Neutrophil (primary cell): ENCODE measurements around the gene SFTPA2.

Experiments
- H3K27ac ChIP-seq: fragments of 200-600 bp; sonication (generic); 2 replicates; pipeline ENCODE4 v1.5.1; 2016; ENCODE audit warnings: mild to moderate bottlenecking, moderate library complexity
- H3K27me3 ChIP-seq: fragments of 200-600 bp; sonication (generic); 2 replicates; pipeline ENCODE4 v1.6.0; 2016; ENCODE audit warnings: mild to moderate bottlenecking
- H3K36me3 ChIP-seq: fragments of 200-600 bp; sonication (generic); 2 replicates; pipeline ENCODE4 v1.5.1; 2017
- H3K4me1 ChIP-seq, 2 experiments: fragments of 200-600 bp in 1 of 2; sonication (generic) in 1 of 2; 1 replicate in 1 of 2; 2 replicates in 1 of 2; pipeline versions ENCODE4 v1.5.1 to v1.6.1; 2013 to 2016; ENCODE audit warnings: low read depth in 1 of 2, low read length in 1 of 2, mild to moderate bottlenecking in 1 of 2, moderate library complexity in 1 of 2; ENCODE audit not compliant: control insufficient read depth in 1 of 2, insufficient read depth in 1 of 2
- H3K4me3 ChIP-seq, 2 experiments: fragments of 200-600 bp in 1 of 2; sonication (generic) in 1 of 2; 1 replicate in 1 of 2; 2 replicates in 1 of 2; pipeline ENCODE4 v1.5.1; 2013 to 2016; ENCODE audit warnings: low read depth in 1 of 2, low read length in 1 of 2, mild to moderate bottlenecking in 1 of 2, moderate library complexity in 1 of 2
- H3K9me3 ChIP-seq: fragments of 200-600 bp; sonication (generic); 2 replicates; pipeline ENCODE4 v1.5.1; 2016
- CTCF ChIP-seq: fragments of 200-600 bp; sonication (generic); IDR thresholded peaks from 2 replicates; pipeline ENCODE4 v1.5.1; 2016; ENCODE audit warnings: antibody characterized with exemption

SFTPA2 gene

GRCh38 chr10:79560160-79560709, at the start of gene SFTPA2:
Gene SFTPA2 (minus strand): TSS chr10:79560407. CDS start chr10:79559483, 924 bp downstream.
- Histone ChIP-seq H3K27ac (no peak within 1 kb of the TSS), H3K36me3 (no peaks in the 10 kb centered on the region), H3K9me3 (no peaks in the 10 kb centered on the region), H3K27me3 (peaks cover 19% of the 10 kb centered on the region), H3K4me1 (no peaks in the 10 kb centered on the region), H3K4me3 (no peak within 1 kb of the TSS)
- TF ChIP-seq CTCF: no peak

DNA sequence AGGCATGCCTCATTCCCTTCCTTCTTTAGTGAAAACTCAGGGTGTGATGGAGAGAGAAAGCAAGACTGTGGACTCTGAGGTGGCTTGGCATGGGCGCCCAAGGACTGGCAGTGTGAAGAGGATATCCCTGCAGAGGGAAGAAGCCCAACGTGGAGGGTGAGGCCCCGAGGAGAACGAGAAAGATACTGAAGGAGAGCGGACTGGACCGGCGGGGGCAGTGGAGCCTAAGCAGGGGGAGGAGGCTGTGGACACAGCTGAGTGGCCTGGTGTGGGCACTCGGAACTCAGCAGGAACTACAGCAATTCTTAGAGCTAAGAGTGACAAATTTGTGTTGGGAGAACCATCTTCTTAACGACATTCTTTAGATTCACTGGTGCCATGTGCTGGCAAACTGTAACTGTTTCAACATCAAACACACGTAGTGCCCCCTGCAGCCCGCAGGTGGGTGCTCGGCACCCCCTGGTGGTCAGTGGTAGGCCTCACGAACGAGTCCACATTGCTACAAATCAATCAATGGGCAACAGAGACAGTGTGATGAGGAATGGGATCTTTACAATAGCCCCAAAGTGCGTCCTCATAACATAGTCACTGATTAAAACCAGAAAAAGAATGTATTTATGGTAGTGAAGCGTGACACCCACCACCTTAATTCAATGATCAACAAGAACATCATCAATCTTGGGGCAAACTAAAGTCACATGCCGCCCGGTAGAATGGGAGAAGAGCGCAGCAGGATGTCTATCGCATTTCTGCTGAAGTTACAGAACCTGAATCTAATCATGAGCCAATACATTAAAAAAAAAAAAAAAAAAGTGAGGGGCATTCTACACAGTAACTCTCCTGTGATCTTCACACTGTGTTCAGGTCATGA, 48.5 kb upstream of the SFTPA2 start:
- H3K36me3 ChIP-seq: no peaks in the 10 kb centered on the region
- H3K27me3 ChIP-seq: no peaks in the 10 kb centered on the region
- no peaks in the 10 kb centered on the region for H3K4me1 ChIP-seq
- no peak overlapping the region for H3K27ac ChIP-seq
- no peaks in the 10 kb centered on the region for H3K9me3 ChIP-seq
- no peak overlapping the region for H3K4me3 ChIP-seq
- no peak for TF ChIP-seq CTCF

GRCh38 chr10:79605308-79605707, 45.1 kb upstream of the SFTPA2 start:
- Histone ChIP-seq H3K27ac (no peak overlapping the region), H3K27me3 (no peaks in the 10 kb centered on the region), H3K4me1 (no peaks in the 10 kb centered on the region), H3K4me3 (no peak overlapping the region), H3K9me3 (no peaks in the 10 kb centered on the region), H3K36me3 (no peaks in the 10 kb centered on the region)
- no peak for TF ChIP-seq CTCF

- Histone ChIP-seq H3K27me3 (no peaks in the 10 kb centered on the region), H3K9me3 (no peaks in the 10 kb centered on the region), H3K27ac (no peak overlapping the region), H3K4me3 (no peak overlapping the region), H3K36me3 (no peaks in the 10 kb centered on the region), H3K4me1 (no peaks in the 10 kb centered on the region)
- TF ChIP-seq CTCF: no peak
These were observed 44.1 kb upstream of the SFTPA2 start for GRCh38 chr10:79604294-79604693.

DNA sequence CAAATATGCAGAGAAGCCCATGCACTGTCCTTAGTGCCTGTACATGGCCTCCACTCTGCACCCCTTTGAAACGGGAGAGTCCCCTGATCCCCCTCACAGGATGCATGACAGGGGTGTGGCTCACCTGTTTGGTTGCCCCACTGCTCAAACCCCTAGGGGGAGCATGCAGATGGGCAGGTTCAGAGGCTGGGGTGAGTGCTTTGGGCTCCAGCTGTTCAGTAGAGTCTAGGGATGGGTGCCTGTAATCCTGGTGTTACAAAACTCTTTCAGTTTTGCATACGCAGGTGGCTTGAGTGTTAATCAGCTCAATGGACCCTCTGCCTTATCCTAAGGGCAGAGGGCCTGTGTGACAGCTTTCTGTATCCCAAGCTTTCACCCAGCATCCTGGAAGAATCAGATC, 42.7 kb upstream of the SFTPA2 start:
- Histone ChIP-seq H3K9me3 (peaks cover 4% of the 10 kb centered on the region), H3K27me3 (no peaks in the 10 kb centered on the region), H3K36me3 (no peaks in the 10 kb centered on the region), H3K4me1 (no peaks in the 10 kb centered on the region), H3K4me3 (no peak overlapping the region), H3K27ac (no peak overlapping the region)
- TF ChIP-seq CTCF: no peak
